ENCODE measurements around the gene AKT1S1.

GRCh38 chr19:49911381-49912145 is 34.4 kb upstream of the AKT1S1 start:
- TF ChIP-seq, protein P1, sequence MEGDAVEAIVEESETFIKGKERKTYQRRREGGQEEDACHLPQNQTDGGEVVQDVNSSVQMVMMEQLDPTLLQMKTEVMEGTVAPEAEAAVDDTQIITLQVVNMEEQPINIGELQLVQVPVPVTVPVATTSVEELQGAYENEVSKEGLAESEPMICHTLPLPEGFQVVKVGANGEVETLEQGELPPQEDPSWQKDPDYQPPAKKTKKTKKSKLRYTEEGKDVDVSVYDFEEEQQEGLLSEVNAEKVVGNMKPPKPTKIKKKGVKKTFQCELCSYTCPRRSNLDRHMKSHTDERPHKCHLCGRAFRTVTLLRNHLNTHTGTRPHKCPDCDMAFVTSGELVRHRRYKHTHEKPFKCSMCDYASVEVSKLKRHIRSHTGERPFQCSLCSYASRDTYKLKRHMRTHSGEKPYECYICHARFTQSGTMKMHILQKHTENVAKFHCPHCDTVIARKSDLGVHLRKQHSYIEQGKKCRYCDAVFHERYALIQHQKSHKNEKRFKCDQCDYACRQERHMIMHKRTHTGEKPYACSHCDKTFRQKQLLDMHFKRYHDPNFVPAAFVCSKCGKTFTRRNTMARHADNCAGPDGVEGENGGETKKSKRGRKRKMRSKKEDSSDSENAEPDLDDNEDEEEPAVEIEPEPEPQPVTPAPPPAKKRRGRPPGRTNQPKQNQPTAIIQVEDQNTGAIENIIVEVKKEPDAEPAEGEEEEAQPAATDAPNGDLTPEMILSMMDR (conservative IDR thresholded peaks at IDR 0.05; ENCODE audit: low read depth, low read length), result no peak
- TF ChIP-seq EZH2 (IDR thresholded peaks at IDR 0.05; ENCODE audit: low read length, unreplicated experiment) (no peak), EZH2phosphoT487 (IDR thresholded peaks at IDR 0.05; ENCODE audit: borderline replicate concordance, low read length) (no peak)

All from PC-3 (cell line).